HG02938 (cell line): ENCODE results near the gene SLC8A3.

Experiments
- ATAC-seq: cut with Tn5 transposase; IDR thresholded peaks from one replicate; pipeline ENCODE4 v1.9.1; 2021; ENCODE audit warnings: mild to moderate bottlenecking, moderate library complexity; ENCODE audit not compliant: unreplicated experiment

The SLC8A3 gene

GRCh38 chr14:70002589-70003346 is 186.0 kb downstream of the SLC8A3 start:
- no peak for ATAC-seq

GRCh38 chr14:70000601-70001000 is 188.2 kb downstream of the SLC8A3 start:
- ATAC-seq: no peak

- no peak for ATAC-seq
These were observed 189.5 kb downstream of the SLC8A3 start for GRCh38 chr14:69999261-69999674.

GRCh38 chr14:69997849-69998248 is 190.9 kb downstream of the SLC8A3 start:
- ATAC-seq: no peak

GRCh38 chr14:69996216-69996615 is 192.5 kb downstream of the SLC8A3 start:
- no peak for ATAC-seq
